SK-N-SH treated with all-trans-retinoic acid at 6 μM for 48 hours (cell line): Measurements from ENCODE around the gene MT1E.

Experiments
- ATAC-seq: fragments of 200-7000 bp; cut with Tn5 transposase; 3 replicates; pipeline ENCODE4 v1.9.1; 2020; ENCODE audit warnings: mild to moderate bottlenecking, moderate library complexity
- ARNTL ChIP-seq: fragments of 450-650 bp; formaldehyde crosslinking; IDR thresholded peaks from 2 replicates; pipeline ENCODE4 v1.5.0; 2020; ENCODE audit warnings: low read depth, mild to moderate bottlenecking, moderate library complexity, borderline replicate concordance
- BACH2 ChIP-seq: fragments of 250-450 bp; sonication (Bioruptor Pico); IDR thresholded peaks from 2 replicates; pipeline ENCODE4 v1.9.0; 2021; ENCODE audit warnings: mild to moderate bottlenecking, borderline replicate concordance
- CREB5 ChIP-seq: fragments of 250-450 bp; sonication (Bioruptor Pico); IDR thresholded peaks from 2 replicates; pipeline ENCODE4 v1.5.1; 2020; ENCODE audit warnings: low read depth, mild to moderate bottlenecking, moderate library complexity
- CSDC2 ChIP-seq: fragments of 250-450 bp; sonication (Bioruptor Pico); IDR thresholded peaks from 2 replicates; pipeline ENCODE4 v1.5.0; 2020; ENCODE audit warnings: mild to moderate bottlenecking, moderate library complexity
- CSRNP3 ChIP-seq: fragments of 250-450 bp; sonication (Bioruptor Pico); IDR thresholded peaks from 2 replicates; pipeline ENCODE4 v1.5.1; 2021; ENCODE audit warnings: mild to moderate bottlenecking, moderate library complexity
- GLIS3 ChIP-seq: fragments of 250-450 bp; sonication (Bioruptor Pico); IDR thresholded peaks from 2 replicates; pipeline ENCODE4 v1.5.0; 2020; ENCODE audit warnings: mild to moderate bottlenecking, moderate library complexity
- ISL1 ChIP-seq: fragments of 250-450 bp; sonication (Bioruptor Pico); IDR thresholded peaks from 2 replicates; pipeline ENCODE4 v2.1.2; 2022; ENCODE audit warnings: mild to moderate bottlenecking, moderate library complexity
- OSR1 ChIP-seq: fragments of 250-450 bp; sonication (Bioruptor Pico); IDR thresholded peaks from 2 replicates; pipeline ENCODE4 v1.8.0; 2022; ENCODE audit warnings: moderate library complexity, mild to moderate bottlenecking, inconsistent platforms
- PATZ1 ChIP-seq: fragments of 250-450 bp; sonication (Bioruptor Pico); IDR thresholded peaks from 2 replicates; pipeline ENCODE4 v1.8.0; 2020; ENCODE audit warnings: mild to moderate bottlenecking, moderate library complexity, borderline replicate concordance
- POU6F1 ChIP-seq: fragments of 250-450 bp; sonication (Bioruptor Pico); IDR thresholded peaks from 2 replicates; pipeline ENCODE4 v1.8.0; 2021; ENCODE audit warnings: low read depth, mild to moderate bottlenecking, moderate library complexity, borderline replicate concordance
- PPARA ChIP-seq: fragments of 250-450 bp; sonication (Bioruptor Pico); IDR thresholded peaks from 2 replicates; pipeline ENCODE4 v1.5.0; 2020; ENCODE audit warnings: mild to moderate bottlenecking, borderline replicate concordance
- RARB ChIP-seq: fragments of 250-450 bp; sonication (Bioruptor Pico); IDR thresholded peaks from 2 replicates; pipeline ENCODE4 v1.8.0; 2021; ENCODE audit warnings: mild to moderate bottlenecking, moderate library complexity
- SNAI2 ChIP-seq: fragments of 250-450 bp; sonication (Bioruptor Pico); IDR thresholded peaks from 2 replicates; pipeline ENCODE4 v1.5.0; 2020; ENCODE audit warnings: mild to moderate bottlenecking, moderate library complexity
- TCF4 ChIP-seq: fragments of 250-450 bp; sonication (Bioruptor Pico); IDR thresholded peaks from 2 replicates; pipeline ENCODE4 v1.8.0; 2021; ENCODE audit warnings: mild to moderate bottlenecking, moderate library complexity, borderline replicate concordance
- TSHZ2 ChIP-seq: fragments of 250-450 bp; sonication (Bioruptor Pico); IDR thresholded peaks from 2 replicates; pipeline ENCODE4 v1.5.0; 2020; ENCODE audit warnings: mild to moderate bottlenecking, moderate library complexity
- ZC3H10 ChIP-seq: fragments of 250-450 bp; sonication (Bioruptor Pico); IDR thresholded peaks from 2 replicates; pipeline ENCODE4 v1.5.1; 2021; ENCODE audit warnings: mild to moderate bottlenecking, moderate library complexity
- ZFP30 ChIP-seq: fragments of 450-650 bp; formaldehyde crosslinking; IDR thresholded peaks from 2 replicates; pipeline ENCODE4 v1.5.0; 2022; ENCODE audit warnings: mild to moderate bottlenecking, moderate library complexity
- ZNF565 ChIP-seq: fragments of 450-650 bp; formaldehyde crosslinking; conservative IDR thresholded peaks from 2 replicates; pipeline ENCODE4 v1.5.0; 2020; ENCODE audit warnings: low read depth, mild to moderate bottlenecking, moderate library complexity
- ZNF70 ChIP-seq: fragments of 450-650 bp; formaldehyde crosslinking; IDR thresholded peaks from 2 replicates; pipeline ENCODE4 v1.5.0; 2020; ENCODE audit warnings: mild to moderate bottlenecking, moderate library complexity

Gene MT1E

GRCh38 chr16:56632848-56633365 is 7.3 kb downstream of the MT1E start:
- no peak for TF ChIP-seq PPARA (CRISPR knock-in tag)
- no peak for TF ChIP-seq BACH2 (CRISPR knock-in tag)
- TF ChIP-seq TCF4 (CRISPR knock-in tag), result no peak
- no peak for TF ChIP-seq ZNF70 (CRISPR knock-in tag)
- TF ChIP-seq TSHZ2 (CRISPR knock-in tag), result no peak
- TF ChIP-seq, all 23 proteins: peak for 0
- no peak for ATAC-seq

- no peak for TF ChIP-seq ZNF565 (CRISPR knock-in tag)
- TF ChIP-seq ZC3H10 (CRISPR knock-in tag), result no peak
- TF ChIP-seq POU6F1, result no peak
- TF ChIP-seq SNAI2, result no peak
- no peak for TF ChIP-seq ZFP30
- TF ChIP-seq PATZ1, result no peak
- no peak for TF ChIP-seq TCF4 (CRISPR knock-in tag)
- TF ChIP-seq OSR1 (CRISPR knock-in tag), result no peak
- TF ChIP-seq CSRNP3, result no peak
- TF ChIP-seq RARB, result no peak
- no peak for TF ChIP-seq ARNTL
- no peak for TF ChIP-seq TSHZ2 (CRISPR knock-in tag)
- no peak for TF ChIP-seq ISL1 (CRISPR knock-in tag)
- no peak for TF ChIP-seq CSDC2
- no peak for ATAC-seq
Observed at GRCh38 chr16:56633535-56633934, 8.0 kb downstream of the MT1E start.

GRCh38 chr16:56634715-56635440 is 9.3 kb downstream of the MT1E start:
- ATAC-seq, result peak; percentile 20
- no peak for TF ChIP-seq ARNTL
- no peak for TF ChIP-seq ISL1 (CRISPR knock-in tag)
- no peak for TF ChIP-seq GLIS3 (CRISPR knock-in tag)
- TF ChIP-seq BACH2 (CRISPR knock-in tag), result no peak
- no peak for TF ChIP-seq TSHZ2 (CRISPR knock-in tag)
- TF ChIP-seq ZNF70 (CRISPR knock-in tag), result no peak
- TF ChIP-seq CSDC2, result no peak
- TF ChIP-seq CREB5, result no peak
- TF ChIP-seq ZC3H10 (CRISPR knock-in tag), result no peak
- TF ChIP-seq CSRNP3, result no peak
- TF ChIP-seq RARB, result no peak
- TF ChIP-seq ZFP30, result no peak
